ENCODE results near the gene UBASH3A.

Gene UBASH3A

DNA sequence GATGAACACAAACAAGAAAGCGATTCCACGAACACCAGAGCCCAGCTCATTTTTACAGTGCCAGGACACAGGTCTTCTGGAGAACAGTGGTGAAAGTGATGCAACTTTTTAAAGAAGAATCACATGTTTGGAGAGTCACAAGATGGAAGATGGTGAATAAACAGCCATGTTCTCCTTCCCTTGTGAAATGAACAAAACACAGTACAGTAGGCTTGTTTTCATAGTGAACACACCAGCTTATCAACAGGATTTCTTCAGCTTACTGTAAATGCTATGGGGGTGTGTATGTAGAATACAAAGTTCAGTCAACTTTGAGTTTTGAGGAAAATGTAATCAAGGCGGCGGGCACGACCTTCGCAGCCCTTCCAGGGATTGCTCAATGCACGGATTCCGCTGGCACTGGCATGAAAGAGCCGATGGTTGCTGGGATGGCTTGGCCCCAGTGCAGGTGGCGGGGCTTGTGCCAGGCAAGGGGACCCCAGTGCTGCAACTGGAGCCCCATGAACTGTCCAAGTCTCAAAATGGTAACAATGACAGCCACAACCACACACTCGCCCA is 17.6 kb upstream of the UBASH3A start:
- POLR2A ChIA-PET, result no interaction called here
- DNase-seq (ENCODE audit: extremely low spot score), result no peak
- CTCF ChIA-PET, result interaction anchor here (1.8 kb wide), 1 partner anchor 46 kb away, joined by 4 read pairs; no protein-coding TSS in a partner anchor
- TF ChIP-seq, protein P1, sequence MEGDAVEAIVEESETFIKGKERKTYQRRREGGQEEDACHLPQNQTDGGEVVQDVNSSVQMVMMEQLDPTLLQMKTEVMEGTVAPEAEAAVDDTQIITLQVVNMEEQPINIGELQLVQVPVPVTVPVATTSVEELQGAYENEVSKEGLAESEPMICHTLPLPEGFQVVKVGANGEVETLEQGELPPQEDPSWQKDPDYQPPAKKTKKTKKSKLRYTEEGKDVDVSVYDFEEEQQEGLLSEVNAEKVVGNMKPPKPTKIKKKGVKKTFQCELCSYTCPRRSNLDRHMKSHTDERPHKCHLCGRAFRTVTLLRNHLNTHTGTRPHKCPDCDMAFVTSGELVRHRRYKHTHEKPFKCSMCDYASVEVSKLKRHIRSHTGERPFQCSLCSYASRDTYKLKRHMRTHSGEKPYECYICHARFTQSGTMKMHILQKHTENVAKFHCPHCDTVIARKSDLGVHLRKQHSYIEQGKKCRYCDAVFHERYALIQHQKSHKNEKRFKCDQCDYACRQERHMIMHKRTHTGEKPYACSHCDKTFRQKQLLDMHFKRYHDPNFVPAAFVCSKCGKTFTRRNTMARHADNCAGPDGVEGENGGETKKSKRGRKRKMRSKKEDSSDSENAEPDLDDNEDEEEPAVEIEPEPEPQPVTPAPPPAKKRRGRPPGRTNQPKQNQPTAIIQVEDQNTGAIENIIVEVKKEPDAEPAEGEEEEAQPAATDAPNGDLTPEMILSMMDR (IDR thresholded peaks at IDR 0.05; ENCODE audit: control extremely low read depth, extremely low read depth, low read depth, missing control alignments), result no peak

DNA sequence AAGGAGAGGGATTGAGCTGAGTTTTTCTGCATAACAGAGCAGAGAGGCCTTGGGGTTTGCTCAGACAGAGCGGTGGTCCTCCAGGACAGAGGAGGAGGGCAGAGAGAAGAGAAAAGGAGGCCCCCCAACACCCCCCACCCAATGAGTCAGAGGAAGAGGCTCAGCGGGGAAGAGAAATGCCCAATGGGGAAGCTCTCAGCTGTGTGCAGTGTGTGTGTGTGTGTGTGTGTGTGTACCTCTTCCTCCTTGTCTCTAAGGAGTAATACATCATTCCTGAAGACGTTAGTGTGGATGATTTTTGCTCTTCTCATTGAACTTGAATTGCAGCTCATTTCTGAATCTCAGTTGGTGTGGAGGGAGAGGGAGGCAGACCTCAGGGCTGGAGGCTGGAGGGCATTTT is 16.5 kb upstream of the UBASH3A start:
- DNase-seq (ENCODE audit: extremely low spot score), result no peak
- POLR2A ChIA-PET, result no interaction called here
- CTCF ChIA-PET, result interaction anchor here (0.9 to 2.0 kb wide), 3 partner anchors 10 to 47 kb away, joined by 3 to 8 read pairs (median 4); no protein-coding TSS in a partner anchor
- TF ChIP-seq, protein P1 (IDR thresholded peaks at IDR 0.05; ENCODE audit: control extremely low read depth, extremely low read depth, low read depth, missing control alignments), result no peak

DNA sequence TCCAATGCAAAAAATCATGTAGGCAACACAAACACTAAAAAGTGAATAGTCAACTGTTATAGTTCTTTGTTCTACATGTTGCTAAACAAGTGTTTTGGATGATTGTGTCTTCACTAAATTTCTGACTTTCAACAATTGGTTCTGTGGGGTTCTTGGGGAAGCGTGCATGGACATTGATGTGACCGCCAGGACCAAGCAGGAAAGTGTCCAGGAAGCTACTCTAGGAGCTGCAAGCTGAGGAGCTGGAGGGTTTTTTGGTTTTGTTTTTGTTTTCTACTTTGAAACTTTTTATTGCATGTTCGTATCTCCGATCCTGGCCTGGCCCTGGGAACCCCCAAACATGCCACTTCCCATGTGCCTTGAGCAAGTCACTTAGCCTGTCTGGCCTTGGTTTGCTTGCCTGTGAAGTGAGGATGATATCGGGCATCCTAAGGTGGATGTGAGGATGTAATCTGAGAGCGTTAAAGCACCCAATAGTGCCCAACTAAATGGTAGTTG is 15.8 kb upstream of the UBASH3A start:
- ChIA-PET POLR2A (no interaction called here), CTCF (interaction anchor here (1.5 to 2.0 kb wide), 3 partner anchors 10 to 63 kb away, joined by 3 to 8 read pairs (median 3); no protein-coding TSS in a partner anchor)
- TF ChIP-seq, protein P1 (IDR thresholded peaks at IDR 0.05; ENCODE audit: control extremely low read depth, extremely low read depth, low read depth, missing control alignments), result no peak
- no peak for DNase-seq (ENCODE audit: extremely low spot score)

DNA sequence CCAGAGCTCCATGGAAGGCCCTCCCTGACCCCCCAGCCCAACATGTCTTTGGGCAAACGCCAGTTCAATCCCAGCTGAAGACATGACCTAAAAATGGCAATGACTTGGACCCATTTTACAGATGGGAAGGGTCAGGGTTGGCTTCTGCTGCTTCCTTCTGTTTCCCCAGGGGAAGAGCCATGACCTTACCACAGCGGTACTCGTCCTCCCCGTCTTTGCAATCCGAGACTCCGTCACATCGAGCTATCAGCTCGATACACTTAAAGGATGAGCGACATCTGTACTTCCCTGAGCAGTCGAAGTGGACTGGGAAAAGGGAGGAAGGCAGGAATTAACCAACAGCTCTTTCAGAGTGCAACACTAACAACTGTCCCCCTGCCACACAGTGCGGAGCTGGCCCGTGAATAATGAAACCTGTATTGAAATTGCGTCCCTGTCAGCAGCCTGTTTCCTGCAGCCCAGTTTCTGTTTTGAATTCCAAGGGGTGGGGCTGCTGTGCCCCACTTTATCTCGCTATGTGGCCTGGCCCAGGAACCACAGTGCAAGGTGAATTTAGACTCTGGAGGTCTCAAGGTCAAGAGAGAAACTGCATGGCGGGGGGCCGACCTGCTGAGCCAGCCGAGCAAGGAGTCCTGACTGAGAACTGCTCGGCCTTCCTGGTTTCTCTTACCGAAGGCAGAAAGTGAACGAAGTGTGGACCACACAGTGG is 14.8 kb upstream of the UBASH3A start:
- DNase-seq (ENCODE audit: extremely low spot score), result no peak
- CTCF ChIA-PET, result interaction anchor here (1.1 to 2.0 kb wide), 4 partner anchors 9 to 62 kb away, joined by 3 to 8 read pairs (median 3); no protein-coding TSS in a partner anchor
- POLR2A ChIA-PET, result no interaction called here
- TF ChIP-seq, protein P1 (IDR thresholded peaks at IDR 0.05; ENCODE audit: control extremely low read depth, extremely low read depth, low read depth, missing control alignments), result no peak

DNA sequence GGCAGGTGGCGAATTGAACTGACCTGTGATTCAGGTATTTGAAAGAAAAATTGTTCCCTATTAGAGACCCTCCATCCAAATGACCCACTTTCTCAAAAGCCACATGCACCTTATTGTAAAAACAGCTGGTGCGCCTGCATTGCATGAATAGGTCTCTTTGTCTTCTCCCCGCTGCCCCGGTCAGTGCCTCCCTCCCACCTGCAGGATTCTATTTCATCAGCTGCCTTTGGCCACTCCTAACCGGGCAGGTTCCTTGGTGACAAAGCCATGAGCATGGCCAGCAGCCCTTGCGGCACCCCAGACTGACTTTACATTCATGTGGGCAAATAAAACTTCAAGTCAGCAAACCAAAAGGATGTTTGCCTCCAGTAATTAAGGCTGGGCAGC is 14.3 kb upstream of the UBASH3A start:
- no peak for DNase-seq (ENCODE audit: extremely low spot score)
- POLR2A ChIA-PET, result no interaction called here
- TF ChIP-seq, protein P1 (IDR thresholded peaks at IDR 0.05; ENCODE audit: control extremely low read depth, extremely low read depth, low read depth, missing control alignments), result no peak
- CTCF ChIA-PET, result interaction anchor here (1.1 to 1.5 kb wide), 3 partner anchors 8 to 61 kb away, joined by 3 read pairs; no protein-coding TSS in a partner anchor

DNA sequence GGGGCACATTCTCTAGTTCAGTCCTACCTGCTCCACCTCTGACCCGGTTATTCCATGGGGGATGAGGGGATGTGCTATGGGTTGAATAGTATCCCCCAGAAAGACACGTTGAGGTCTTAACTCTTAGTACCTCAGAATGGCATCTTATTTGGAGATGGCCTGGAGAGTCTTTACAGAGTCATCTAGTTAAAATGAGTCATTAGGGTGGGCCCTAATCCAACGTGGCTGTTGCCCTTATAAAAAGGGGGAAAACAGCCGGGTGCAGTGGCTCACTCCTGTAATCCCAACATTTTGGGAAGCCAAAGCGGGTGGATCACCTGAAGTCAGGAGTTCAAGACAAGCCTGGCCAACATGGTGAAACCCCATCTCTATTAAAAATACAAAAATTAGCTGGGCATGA is 13.5 kb upstream of the UBASH3A start:
- TF ChIP-seq, protein P1 (IDR thresholded peaks at IDR 0.05; ENCODE audit: control extremely low read depth, extremely low read depth, low read depth, missing control alignments), result no peak
- ChIA-PET CTCF (no interaction called here), POLR2A (no interaction called here)
- no peak for DNase-seq (ENCODE audit: extremely low spot score)
